K562 (cell line): ENCODE data around the gene C9. TPM values are rescaled to one million over a fixed set of nuclear protein-coding genes. Genes with fewer than 3 reads are reported as not detected.

Source experiments
- CBX2 ChIP-seq: fragments of 200-600 bp; sonication (generic); IDR thresholded peaks from one replicate; pipeline ENCODE4 v1.6.1; 2012; ENCODE audit warnings: mild to moderate bottlenecking, low read length, inconsistent platforms; ENCODE audit not compliant: insufficient read depth, poor library complexity, severe bottlenecking
- CLOCK ChIP-seq: fragments of 250-450 bp; sonication (Bioruptor Pico); IDR thresholded peaks from 2 replicates; pipeline ENCODE4 v1.4.0; 2020; ENCODE audit warnings: mild to moderate bottlenecking, moderate library complexity, borderline replicate concordance
- DEAF1 ChIP-seq: fragments of 450-650 bp; formaldehyde crosslinking; IDR thresholded peaks from 2 replicates; pipeline ENCODE4 v1.4.0; 2020; ENCODE audit warnings: mild to moderate bottlenecking, moderate library complexity
- DPF2 ChIP-seq: fragments of 450-650 bp; IDR thresholded peaks from 2 replicates; pipeline ENCODE4 v1.6.1; 2016
- ELF2 ChIP-seq: fragments of 250-450 bp; sonication (Bioruptor Pico); IDR thresholded peaks from 2 replicates; pipeline ENCODE4 v1.5.0; 2021; ENCODE audit warnings: mild to moderate bottlenecking
- ETV1 ChIP-seq: fragments of 450-650 bp; conservative IDR thresholded peaks from 2 replicates; pipeline ENCODE4 v1.6.1; 2016; ENCODE audit warnings: missing genetic modification characterization, control low read depth, low read depth, missing compliant biosample characterization
- JUND ChIP-seq, 2 experiments: IDR thresholded peaks; 2 replicates in 1 of 2; 3 replicates in 1 of 2; pipeline ENCODE4 v1.6.1; 2011; ENCODE audit warnings: borderline replicate concordance in 2 of 2, low read depth in 2 of 2, low read length in 2 of 2, improper control_type of control experiment in 1 of 2, missing biosample characterization in 1 of 2, missing genetic modification characterization in 1 of 2, missing genetic modification reagents in 1 of 2
- MAFK ChIP-seq: IDR thresholded peaks from 2 replicates; pipeline ENCODE4 v1.6.1; 2011; ENCODE audit warnings: low read length, improper control_type of control experiment
- SMARCA4 ChIP-seq: fragments of 450-650 bp; IDR thresholded peaks from 2 replicates; pipeline ENCODE4 v1.6.1; 2016
- SMARCA5 ChIP-seq: fragments of 450-650 bp; IDR thresholded peaks from 2 replicates; pipeline ENCODE4 v1.6.1; 2016
- ZBTB26 ChIP-seq: fragments of 450-650 bp; formaldehyde crosslinking; IDR thresholded peaks from 2 replicates; pipeline ENCODE4 v1.4.0; 2022; ENCODE audit warnings: missing genetic modification characterization
- ZBTB40 ChIP-seq, 2 experiments: fragments of 450-650 bp in 1 of 2; sonication (generic) in 1 of 2; formaldehyde crosslinking in 1 of 2; IDR thresholded peaks; 2 replicates each; pipeline versions ENCODE4 v1.7.1 to v1.9.0; 2016 to 2022; ENCODE audit warnings: inconsistent platforms in 1 of 2, mild to moderate bottlenecking in 1 of 2, missing genetic modification reagents in 1 of 2
- polyA plus RNA-seq, 8 experiments: library from polyadenylated mRNA; depleted of rRNA in 4 of 8; stranded (reverse) in 5 of 8; unstranded in 3 of 8; fragments of >200 nt; fragmentation: Nextera tagmentation in 2 of 8; fragmentation: Illumina TruSeq in 1 of 8; extraction: Ambion mirVana in 2 of 8; extraction: Trizol in 1 of 8; gene quantifications; 2 replicates each; pipeline versions ENCODE4 v1.2.1 to v1.2.3, GENCODE V29; 2011 to 2014; ENCODE audit warnings: inconsistent platforms in 1 of 8, missing spikeins in 1 of 8
- total RNA-seq, 7 experiments: library from RNA; depleted of rRNA in 6 of 7; stranded (reverse); fragments of >200 nt in 6 of 7; fragmentation: Illumina TruSeq in 2 of 7; extraction: Trizol in 2 of 7; gene quantifications; 2 replicates each; pipeline versions ENCODE4 v1.2.1 to v1.2.3, GENCODE V29; 2011 to 2021; ENCODE audit warnings: low replicate concordance in 1 of 7

The C9 gene
- total and polyA plus RNA-seq, 9 of the 15 experiments (the other 6 are each of a cell fraction or from before 2014, with no cell fraction given): 0.08 to 0.38 TPM; not detected in 7

- TF ChIP-seq DPF2 (0 out of 2 replicates have a peak, but pooled peaks have one; percentile 19), ZBTB40 (IDR thresholded peaks at IDR 0.05) (peak; percentile 85), ZBTB40 (CRISPR knock-in tag; IDR thresholded peaks at IDR 0.05) (no peak), SMARCA5 (no peak), CLOCK (no peak), ETV1 (tag) (peak; percentile 71), JUND (IDR thresholded peaks at IDR 0.05; ENCODE audit: borderline replicate concordance, low read depth, low read length) (peak; percentile 52; the same call in 1 of the 2 replicates), JUND (tag; IDR thresholded peaks at IDR 0.05; ENCODE audit: borderline replicate concordance, low read depth, low read length) (peak; percentile 53; the same call in 1 of the 3 replicates), DEAF1 (CRISPR knock-in tag) (0 out of 2 replicates have a peak, but pooled peaks have one; percentile 7), SMARCA4 (peak; percentile 27; the same call in 1 of the 2 replicates), ZBTB26 (CRISPR knock-in tag) (0 out of 2 replicates have a peak, but pooled peaks have one; percentile 18), CBX2 (no peak), MAFK (peak; percentile 56; the same call in 1 of the 2 replicates), ELF2 (CRISPR knock-in tag) (peak; percentile 35; the same call in 1 of the 2 replicates)
Observed at GRCh38 chr5:39266442-39266841, 97.9 kb downstream of the C9 start (continued).
